SK-N-MC (cell line): ENCODE measurements around the gene C3orf18.

Experiments
- DNase-seq: peaks from one replicate; pipeline ENCODE4 v3.0.0-alpha.2; 2011; ENCODE audit warnings: low read depth, low spot score
- H3K27ac ChIP-seq: fragments of 200-600 bp; sonication (generic); 2 replicates; pipeline ENCODE4 v1.5.1; 2016; ENCODE audit warnings: mixed run types
- H3K36me3 ChIP-seq: fragments of 200-600 bp; sonication (generic); 2 replicates; pipeline ENCODE4 v1.6.1; 2017; ENCODE audit warnings: antibody characterized with exemption, low read length, mixed read lengths; ENCODE audit not compliant: insufficient read depth
- H3K4me3 ChIP-seq: fragments of 200-600 bp; sonication (generic); 2 replicates; pipeline ENCODE4 v1.5.1; 2016
- H3K9ac ChIP-seq: fragments of 200-600 bp; sonication (generic); 2 replicates; pipeline ENCODE4 v1.8.0; 2017; ENCODE audit warnings: mixed run types, mixed read lengths; ENCODE audit not compliant: insufficient read length
- H3K9me3 ChIP-seq: fragments of 200-600 bp; sonication (generic); 2 replicates; pipeline ENCODE4 v1.6.1; 2017; ENCODE audit warnings: low read depth, mild to moderate bottlenecking, antibody characterized with exemption, low read length, moderate library complexity, mixed read lengths
- EZH2 ChIP-seq: fragments of 200-600 bp; sonication (generic); IDR thresholded peaks from one replicate; pipeline ENCODE4 v1.6.1; 2017; ENCODE audit warnings: antibody characterized with exemption
- FOXP2 ChIP-seq: optimal IDR thresholded peaks from 2 replicates; pipeline ENCODE3; 2011; ENCODE audit warnings: mild to moderate bottlenecking, moderate library complexity; ENCODE audit not compliant: insufficient read depth; ENCODE audit errors: extremely low read length, control extremely low read depth
- POLR2AphosphoS5 ChIP-seq: IDR thresholded peaks from 2 replicates; pipeline ENCODE4 v1.6.1; 2012; ENCODE audit warnings: mild to moderate bottlenecking, low read depth, low read length, borderline replicate concordance

C3orf18 gene

GRCh38 chr3:50573566-50574443, 6.3 kb upstream of the C3orf18 start:
- no peaks in the 10 kb centered on the region for H3K36me3 ChIP-seq
- no peak overlapping the region for H3K27ac ChIP-seq
- H3K4me3 ChIP-seq, result no peak overlapping the region
- no peak for TF ChIP-seq POLR2AphosphoS5
- TF ChIP-seq FOXP2, result no peak
- TF ChIP-seq EZH2, result no peak
- no peak overlapping the region for H3K9ac ChIP-seq
- no peak for DNase-seq
- H3K9me3 ChIP-seq, result no peaks in the 10 kb centered on the region

- no peaks in the 10 kb centered on the region for H3K36me3 ChIP-seq
- TF ChIP-seq POLR2AphosphoS5 (no peak), EZH2 (no peak), FOXP2 (no peak)
- H3K9ac ChIP-seq, result no peak overlapping the region
- H3K9me3 ChIP-seq, result no peaks in the 10 kb centered on the region
- H3K4me3 ChIP-seq, result no peak overlapping the region
- no peak for DNase-seq
- no peak overlapping the region for H3K27ac ChIP-seq
These were observed 5.3 kb upstream of the C3orf18 start for GRCh38 chr3:50572801-50573371.

- H3K9me3 ChIP-seq, result no peaks in the 10 kb centered on the region
- no peak for TF ChIP-seq POLR2AphosphoS5
- no peak overlapping the region for H3K27ac ChIP-seq
- no peak overlapping the region for H3K9ac ChIP-seq
- no peak for DNase-seq
- H3K4me3 ChIP-seq, result no peak overlapping the region
- no peaks in the 10 kb centered on the region for H3K36me3 ChIP-seq
These were observed 4.6 kb upstream of the C3orf18 start for GRCh38 chr3:50572158-50572557.

- Histone ChIP-seq H3K27ac (no peak overlapping the region), H3K9ac (no peak overlapping the region), H3K4me3 (no peak overlapping the region), H3K36me3 (no peaks in the 10 kb centered on the region), H3K9me3 (no peaks in the 10 kb centered on the region)
- TF ChIP-seq EZH2, result no peak
- TF ChIP-seq FOXP2, result no peak
- no peak for TF ChIP-seq POLR2AphosphoS5
- no peak for DNase-seq
These were observed 3.9 kb upstream of the C3orf18 start for GRCh38 chr3:50571486-50571885.

- H3K9ac ChIP-seq, result no peak overlapping the region
- no peak overlapping the region for H3K27ac ChIP-seq
- no peaks in the 10 kb centered on the region for H3K9me3 ChIP-seq
- H3K36me3 ChIP-seq, result no peaks in the 10 kb centered on the region
- no peak for TF ChIP-seq POLR2AphosphoS5
- TF ChIP-seq EZH2, result no peak
- no peak for TF ChIP-seq FOXP2
- no peak for DNase-seq
- peak overlapping the region; percentile 85 for H3K4me3 ChIP-seq
These were observed 3.1 kb upstream of the C3orf18 start for GRCh38 chr3:50570508-50571279.

GRCh38 chr3:50568947-50569749, 1.6 kb upstream of the C3orf18 start, which contains the start of gene HEMK1:
Gene HEMK1, plus strand, starts transcription at chr3:50569522. Its CDS starts 1,583 bp downstream, at chr3:50571105.
- H3K4me3 ChIP-seq, result peak within 1 kb of the TSS; percentile 85
- H3K27ac ChIP-seq, result no peak within 1 kb of the TSS; the same call in 1 of the 2 replicates

GRCh38 chr3:50567011-50567385, 549 bp downstream of the C3orf18 start:
- no peak for DNase-seq
- Histone ChIP-seq H3K9ac (no peak overlapping the region), H3K36me3 (no peaks in the 10 kb centered on the region), H3K4me3 (no peak overlapping the region), H3K27ac (no peak overlapping the region), H3K9me3 (no peaks in the 10 kb centered on the region)
- TF ChIP-seq POLR2AphosphoS5, result no peak
- TF ChIP-seq EZH2, result no peak
- no peak for TF ChIP-seq FOXP2

More at GRCh38 chr3:50568947-50569749, 1.6 kb upstream of the C3orf18 start, which contains the start of gene HEMK1:
- H3K9ac ChIP-seq, result peak within 1 kb of the TSS; percentile 77
- DNase-seq, result peak; percentile 26
- peak; percentile 78 for TF ChIP-seq POLR2AphosphoS5
- TF ChIP-seq EZH2, result no peak
- H3K9me3 ChIP-seq, result no peaks in the 10 kb centered on the region
- no peaks in the 10 kb centered on the region for H3K36me3 ChIP-seq
